ENCODE data around the gene ZYX. TPM values are rescaled to one million over a fixed set of nuclear protein-coding genes. Genes with fewer than 3 reads are reported as not detected.

Gene ZYX
- total and polyA plus RNA-seq, 9 of the 15 experiments (the other 6 are each of a cell fraction or from before 2014, with no cell fraction given), result 1.8 to 130 (median 15.7) TPM

DNA sequence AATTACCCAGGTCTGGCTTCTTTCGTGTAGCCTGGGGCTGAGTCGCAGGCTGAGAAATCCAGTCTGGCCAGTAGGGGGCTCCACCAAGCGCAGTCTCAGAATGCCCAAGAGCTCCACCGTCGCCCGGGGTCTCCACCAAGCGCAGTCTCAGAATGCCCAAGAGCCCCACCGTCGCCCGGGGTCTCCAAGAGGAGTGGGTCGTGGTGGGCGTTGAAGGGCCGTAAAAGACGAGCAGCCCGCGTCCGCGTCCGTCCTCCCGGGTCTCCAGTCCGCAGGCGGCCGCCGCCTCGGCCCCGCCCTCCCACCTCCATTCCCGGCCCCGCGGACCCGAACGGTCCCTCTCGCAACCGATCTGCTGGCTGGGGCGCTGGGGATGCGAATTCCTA lies 892 bp upstream of the ZYX start (continued):
- TF ChIP-seq, protein P1, sequence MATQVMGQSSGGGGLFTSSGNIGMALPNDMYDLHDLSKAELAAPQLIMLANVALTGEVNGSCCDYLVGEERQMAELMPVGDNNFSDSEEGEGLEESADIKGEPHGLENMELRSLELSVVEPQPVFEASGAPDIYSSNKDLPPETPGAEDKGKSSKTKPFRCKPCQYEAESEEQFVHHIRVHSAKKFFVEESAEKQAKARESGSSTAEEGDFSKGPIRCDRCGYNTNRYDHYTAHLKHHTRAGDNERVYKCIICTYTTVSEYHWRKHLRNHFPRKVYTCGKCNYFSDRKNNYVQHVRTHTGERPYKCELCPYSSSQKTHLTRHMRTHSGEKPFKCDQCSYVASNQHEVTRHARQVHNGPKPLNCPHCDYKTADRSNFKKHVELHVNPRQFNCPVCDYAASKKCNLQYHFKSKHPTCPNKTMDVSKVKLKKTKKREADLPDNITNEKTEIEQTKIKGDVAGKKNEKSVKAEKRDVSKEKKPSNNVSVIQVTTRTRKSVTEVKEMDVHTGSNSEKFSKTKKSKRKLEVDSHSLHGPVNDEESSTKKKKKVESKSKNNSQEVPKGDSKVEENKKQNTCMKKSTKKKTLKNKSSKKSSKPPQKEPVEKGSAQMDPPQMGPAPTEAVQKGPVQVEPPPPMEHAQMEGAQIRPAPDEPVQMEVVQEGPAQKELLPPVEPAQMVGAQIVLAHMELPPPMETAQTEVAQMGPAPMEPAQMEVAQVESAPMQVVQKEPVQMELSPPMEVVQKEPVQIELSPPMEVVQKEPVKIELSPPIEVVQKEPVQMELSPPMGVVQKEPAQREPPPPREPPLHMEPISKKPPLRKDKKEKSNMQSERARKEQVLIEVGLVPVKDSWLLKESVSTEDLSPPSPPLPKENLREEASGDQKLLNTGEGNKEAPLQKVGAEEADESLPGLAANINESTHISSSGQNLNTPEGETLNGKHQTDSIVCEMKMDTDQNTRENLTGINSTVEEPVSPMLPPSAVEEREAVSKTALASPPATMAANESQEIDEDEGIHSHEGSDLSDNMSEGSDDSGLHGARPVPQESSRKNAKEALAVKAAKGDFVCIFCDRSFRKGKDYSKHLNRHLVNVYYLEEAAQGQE (IDR thresholded peaks at IDR 0.05; ENCODE audit: borderline replicate concordance), result peak; percentile 16; the same call in 1 of the 2 replicates
- TF ChIP-seq, protein P1 (CRISPR knock-in tag; IDR thresholded peaks at IDR 0.05; ENCODE audit: low read depth), result no peak
- TF ChIP-seq KLF6 (CRISPR knock-in tag; IDR thresholded peaks at IDR 0.05; ENCODE audit: borderline replicate concordance) (peak; percentile 47), NUFIP1 (IDR thresholded peaks at IDR 0.05; ENCODE audit: partially characterized antibody) (no peak), RAD21 (CRISPR knock-in tag; conservative IDR thresholded peaks at IDR 0.05 in 1 of 2, IDR thresholded peaks at IDR 0.05 in 1 of 2) (peak; percentile 47 to 49), FOXM1 (IDR thresholded peaks at IDR 0.05; ENCODE audit: low read depth) (no peak), FOXM1 (CRISPR knock-in tag; IDR thresholded peaks at IDR 0.05; ENCODE audit: low read depth) (peak; percentile 59; the same call in 1 of the 2 replicates), MBD2 (IDR thresholded peaks at IDR 0.05; ENCODE audit: borderline replicate concordance, low read depth) (no peak), MAZ (CRISPR knock-in tag; conservative IDR thresholded peaks at IDR 0.05 in 1 of 2, IDR thresholded peaks at IDR 0.05 in 1 of 2) (peak in 1 of 2 experiments; percentile 11; a peak in 1 of 4 replicates), ZEB2 (IDR thresholded peaks at IDR 0.05) (no peak)
- TF ChIP-seq, protein P2, sequence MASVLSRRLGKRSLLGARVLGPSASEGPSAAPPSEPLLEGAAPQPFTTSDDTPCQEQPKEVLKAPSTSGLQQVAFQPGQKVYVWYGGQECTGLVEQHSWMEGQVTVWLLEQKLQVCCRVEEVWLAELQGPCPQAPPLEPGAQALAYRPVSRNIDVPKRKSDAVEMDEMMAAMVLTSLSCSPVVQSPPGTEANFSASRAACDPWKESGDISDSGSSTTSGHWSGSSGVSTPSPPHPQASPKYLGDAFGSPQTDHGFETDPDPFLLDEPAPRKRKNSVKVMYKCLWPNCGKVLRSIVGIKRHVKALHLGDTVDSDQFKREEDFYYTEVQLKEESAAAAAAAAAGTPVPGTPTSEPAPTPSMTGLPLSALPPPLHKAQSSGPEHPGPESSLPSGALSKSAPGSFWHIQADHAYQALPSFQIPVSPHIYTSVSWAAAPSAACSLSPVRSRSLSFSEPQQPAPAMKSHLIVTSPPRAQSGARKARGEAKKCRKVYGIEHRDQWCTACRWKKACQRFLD (CRISPR knock-in tag; IDR thresholded peaks at IDR 0.05), result no peak
- TF ChIP-seq, protein P3, sequence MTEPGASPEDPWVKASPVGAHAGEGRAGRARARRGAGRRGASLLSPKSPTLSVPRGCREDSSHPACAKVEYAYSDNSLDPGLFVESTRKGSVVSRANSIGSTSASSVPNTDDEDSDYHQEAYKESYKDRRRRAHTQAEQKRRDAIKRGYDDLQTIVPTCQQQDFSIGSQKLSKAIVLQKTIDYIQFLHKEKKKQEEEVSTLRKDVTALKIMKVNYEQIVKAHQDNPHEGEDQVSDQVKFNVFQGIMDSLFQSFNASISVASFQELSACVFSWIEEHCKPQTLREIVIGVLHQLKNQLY (CRISPR knock-in tag; conservative IDR thresholded peaks at IDR 0.05), result no peak
- TF ChIP-seq, protein P4, sequence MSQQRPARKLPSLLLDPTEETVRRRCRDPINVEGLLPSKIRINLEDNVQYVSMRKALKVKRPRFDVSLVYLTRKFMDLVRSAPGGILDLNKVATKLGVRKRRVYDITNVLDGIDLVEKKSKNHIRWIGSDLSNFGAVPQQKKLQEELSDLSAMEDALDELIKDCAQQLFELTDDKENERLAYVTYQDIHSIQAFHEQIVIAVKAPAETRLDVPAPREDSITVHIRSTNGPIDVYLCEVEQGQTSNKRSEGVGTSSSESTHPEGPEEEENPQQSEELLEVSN (IDR thresholded peaks at IDR 0.05; ENCODE audit: borderline replicate concordance in 1 of 2, extremely low read depth in 1 of 2, insufficient read depth in 1 of 2, insufficient read length in 1 of 2, low read depth in 1 of 2, low read length in 1 of 2, poor library complexity in 1 of 2, severe bottlenecking in 1 of 2), result peak in 1 of 2 experiments; percentile 45

All from K562 (cell line).